IPS DF 6.9 (cell line): Measurements from ENCODE around the gene IDH2.

Source experiments
- DNase-seq: peaks from one replicate; pipeline ENCODE4 v3.0.0-alpha.2; 2013; ENCODE audit warnings: low read depth, low spot score
- H3K27ac ChIP-seq: one replicate; pipeline ENCODE4 v1.5.1; 2013; ENCODE audit warnings: low read length, control low read depth
- H3K27me3 ChIP-seq: 2 replicates; pipeline ENCODE4 v1.6.1; 2013; ENCODE audit warnings: mild to moderate bottlenecking, low read length; ENCODE audit not compliant: control insufficient read depth, insufficient read depth
- H3K36me3 ChIP-seq: 2 replicates; pipeline ENCODE4 v1.6.1; 2013; ENCODE audit warnings: low read length; ENCODE audit not compliant: control insufficient read depth, insufficient read depth
- H3K4me1 ChIP-seq: 2 replicates; pipeline ENCODE4 v1.6.1; 2013; ENCODE audit warnings: low read length; ENCODE audit not compliant: control insufficient read depth, insufficient read depth
- H3K4me3 ChIP-seq: 2 replicates; pipeline ENCODE4 v1.5.1; 2013; ENCODE audit warnings: mild to moderate bottlenecking, low read length
- H3K9me3 ChIP-seq: 2 replicates; pipeline ENCODE4 v1.6.1; 2013; ENCODE audit warnings: low read length, inconsistent platforms; ENCODE audit not compliant: control insufficient read depth, insufficient read depth
- WGBS: extraction: QIAGEN DNeasy Blood & Tissue Kit; methylation state at CpG from one replicate; pipeline ENCODE4 v1.1.7; 2013; ENCODE audit warnings: mixed read lengths, missing lambda C conversion rate; ENCODE audit not compliant: insufficient read length, insufficient coverage; 5-methylcytosine and 5-hydroxymethylcytosine counted together

Gene IDH2

GRCh38 chr15:90064911-90065681 lies 37.2 kb downstream of the IDH2 start:
- H3K36me3 ChIP-seq, result peaks cover 8% of the 10 kb centered on the region
- no peak overlapping the region for H3K4me3 ChIP-seq
- H3K9me3 ChIP-seq, result no peaks in the 10 kb centered on the region
- WGBS, result no CpG with 5 or more reads among the region's 30 CpGs
- no peak overlapping the region for H3K27ac ChIP-seq
- peaks cover 24% of the 10 kb centered on the region for H3K4me1 ChIP-seq
- no peaks in the 10 kb centered on the region for H3K27me3 ChIP-seq
- DNase-seq, result no peak

- Histone ChIP-seq H3K4me3 (no peak overlapping the region), H3K27me3 (no peaks in the 10 kb centered on the region), H3K36me3 (peaks cover 8% of the 10 kb centered on the region), H3K27ac (no peak overlapping the region), H3K9me3 (no peaks in the 10 kb centered on the region), H3K4me1 (peaks cover 29% of the 10 kb centered on the region)
- DNase-seq, result no peak
- WGBS, result no CpG with 5 or more reads among the region's 11 CpGs
These were observed 38.5 kb downstream of the IDH2 start for GRCh38 chr15:90063770-90064247.

- no peak overlapping the region for H3K4me3 ChIP-seq
- H3K27ac ChIP-seq, result no peak overlapping the region
- no peaks in the 10 kb centered on the region for H3K9me3 ChIP-seq
- no peak for DNase-seq
- peaks cover 5% of the 10 kb centered on the region for H3K36me3 ChIP-seq
- WGBS, result no CpG with 5 or more reads among the region's 20 CpGs
- H3K27me3 ChIP-seq, result no peaks in the 10 kb centered on the region
- peaks cover 29% of the 10 kb centered on the region for H3K4me1 ChIP-seq
These were observed 39.1 kb downstream of the IDH2 start for GRCh38 chr15:90062973-90063769.

GRCh38 chr15:90062462-90062932 lies 39.8 kb downstream of the IDH2 start:
- peaks cover 29% of the 10 kb centered on the region for H3K4me1 ChIP-seq

GRCh38 chr15:90062023-90062442 lies 40.2 kb downstream of the IDH2 start:
- H3K36me3 ChIP-seq, result no peaks in the 10 kb centered on the region; the same call in 1 of the 2 replicates
- WGBS, result no CpG with 5 or more reads among the region's 8 CpGs
- no peaks in the 10 kb centered on the region for H3K9me3 ChIP-seq
- no peak overlapping the region for H3K4me3 ChIP-seq
- H3K27me3 ChIP-seq, result no peaks in the 10 kb centered on the region
- peaks cover 29% of the 10 kb centered on the region for H3K4me1 ChIP-seq
- peak; percentile 72 for DNase-seq
- no peak overlapping the region for H3K27ac ChIP-seq

More at GRCh38 chr15:90062462-90062932, 39.8 kb downstream of the IDH2 start:
- H3K27ac ChIP-seq, result no peak overlapping the region
- H3K9me3 ChIP-seq, result no peaks in the 10 kb centered on the region
- no peaks in the 10 kb centered on the region for H3K27me3 ChIP-seq
- no peak for DNase-seq
- H3K36me3 ChIP-seq, result no peaks in the 10 kb centered on the region; the same call in 1 of the 2 replicates
- no peak overlapping the region for H3K4me3 ChIP-seq
- no CpG with 5 or more reads among the region's 16 CpGs for WGBS

GRCh38 chr15:90060797-90061196 lies 41.5 kb downstream of the IDH2 start:
- no CpG with 5 or more reads among the region's 3 CpGs for WGBS
- no peak overlapping the region for H3K27ac ChIP-seq
- no peak overlapping the region for H3K4me3 ChIP-seq
- DNase-seq, result no peak
- no peaks in the 10 kb centered on the region for H3K9me3 ChIP-seq
- no peaks in the 10 kb centered on the region for H3K36me3 ChIP-seq
- no peaks in the 10 kb centered on the region for H3K27me3 ChIP-seq
- peaks cover 29% of the 10 kb centered on the region for H3K4me1 ChIP-seq

GRCh38 chr15:90059208-90059985 lies 42.9 kb downstream of the IDH2 start:
- no peak overlapping the region for H3K27ac ChIP-seq
- H3K4me3 ChIP-seq, result no peak overlapping the region
- no CpG with 5 or more reads among the region's 21 CpGs for WGBS

GRCh38 chr15:90058775-90059174 lies 43.5 kb downstream of the IDH2 start:
- Histone ChIP-seq H3K4me3 (no peak overlapping the region), H3K27ac (no peak overlapping the region), H3K9me3 (no peaks in the 10 kb centered on the region), H3K27me3 (no peaks in the 10 kb centered on the region), H3K4me1 (peaks cover 25% of the 10 kb centered on the region), H3K36me3 (no peaks in the 10 kb centered on the region)
- no peak for DNase-seq
- no CpG with 5 or more reads among the region's 5 CpGs for WGBS

More at GRCh38 chr15:90059208-90059985, 42.9 kb downstream of the IDH2 start:
- no peaks in the 10 kb centered on the region for H3K9me3 ChIP-seq
- no peak for DNase-seq
- no peaks in the 10 kb centered on the region for H3K27me3 ChIP-seq
- no peaks in the 10 kb centered on the region for H3K36me3 ChIP-seq
- H3K4me1 ChIP-seq, result peaks cover 26% of the 10 kb centered on the region

- H3K27me3 ChIP-seq, result no peaks in the 10 kb centered on the region
- H3K36me3 ChIP-seq, result no peaks in the 10 kb centered on the region
- DNase-seq, result no peak
- peaks cover 20% of the 10 kb centered on the region for H3K4me1 ChIP-seq
- H3K4me3 ChIP-seq, result no peak overlapping the region
- no CpG with 5 or more reads among the region's 4 CpGs for WGBS
- no peak overlapping the region for H3K27ac ChIP-seq
- H3K9me3 ChIP-seq, result no peaks in the 10 kb centered on the region
These were observed 44.0 kb downstream of the IDH2 start for GRCh38 chr15:90058308-90058707.

GRCh38 chr15:90056529-90056928 lies 45.7 kb downstream of the IDH2 start:
- Histone ChIP-seq H3K36me3 (no peaks in the 10 kb centered on the region), H3K9me3 (no peaks in the 10 kb centered on the region), H3K27me3 (no peaks in the 10 kb centered on the region), H3K4me3 (no peak overlapping the region), H3K27ac (no peak overlapping the region), H3K4me1 (peaks cover 10% of the 10 kb centered on the region)
- WGBS, result no CpG with 5 or more reads among the region's 7 CpGs
- no peak for DNase-seq
